Neural progenitor cell (in vitro differentiated cells): ENCODE data around the gene ADGRA3. TPM values are rescaled to one million over a fixed set of nuclear protein-coding genes. Genes with fewer than 3 reads are reported as not detected.

Experiments used
- DNase-seq: peaks from one replicate; pipeline ENCODE4 v3.0.0-alpha.2; 2016; ENCODE audit warnings: low spot score
- H2AFZ ChIP-seq: fragments of 200-600 bp; sonication (generic); replicated peaks from 2 replicates; pipeline ENCODE4 v1.6.1; 2016; ENCODE audit warnings: antibody characterized with exemption
- H3F3A ChIP-seq: fragments of 200-600 bp; sonication (generic); 2 replicates; pipeline ENCODE4 v1.6.1; 2016; ENCODE audit warnings: antibody characterized with exemption, low read depth
- H3K27ac ChIP-seq: fragments of 200-600 bp; sonication (generic); 2 replicates; pipeline ENCODE4 v1.5.1; 2016; ENCODE audit warnings: mild to moderate bottlenecking
- H3K27me3 ChIP-seq: fragments of 200-600 bp; sonication (generic); 2 replicates; pipeline ENCODE4 v1.6.1; 2016; ENCODE audit warnings: mild to moderate bottlenecking, moderate library complexity
- H3K36me3 ChIP-seq: fragments of 200-600 bp; sonication (generic); 2 replicates; pipeline ENCODE4 v1.5.1; 2016
- H3K4me1 ChIP-seq: fragments of 200-600 bp; sonication (generic); 2 replicates; pipeline ENCODE4 v1.6.1; 2016; ENCODE audit warnings: mixed run types
- H3K4me2 ChIP-seq: fragments of 200-600 bp; sonication (generic); 2 replicates; pipeline ENCODE4 v1.6.1; 2016
- H3K4me3 ChIP-seq: fragments of 200-600 bp; sonication (generic); 2 replicates; pipeline ENCODE4 v1.5.1; 2016
- H3K79me2 ChIP-seq: fragments of 200-600 bp; sonication (generic); 2 replicates; pipeline ENCODE4 v1.6.1; 2016; ENCODE audit warnings: low read depth
- H3K9ac ChIP-seq: fragments of 200-600 bp; sonication (generic); 2 replicates; pipeline ENCODE4 v1.6.1; 2016
- H3K9me3 ChIP-seq: fragments of 200-600 bp; sonication (generic); 2 replicates; pipeline ENCODE4 v1.5.1; 2016; ENCODE audit warnings: low read depth
- H4K20me1 ChIP-seq: fragments of 200-600 bp; sonication (generic); 2 replicates; pipeline ENCODE4 v1.6.1; 2016; ENCODE audit warnings: low read depth
- H3K27ac Mint-ChIP-seq: 3 replicates; pipeline ENCODE4 v1.8.0; 2021; ENCODE audit warnings: mixed read lengths
- H3K27me3 Mint-ChIP-seq: 2 replicates; pipeline ENCODE4 v1.8.0; 2022; ENCODE audit warnings: low read depth, mild to moderate bottlenecking, inconsistent platforms, moderate library complexity, mixed read lengths; ENCODE audit not compliant: insufficient read depth
- H3K36me3 Mint-ChIP-seq: 3 replicates; pipeline ENCODE4 v1.8.0; 2021; ENCODE audit warnings: mixed read lengths
- H3K4me1 Mint-ChIP-seq: 3 replicates; pipeline ENCODE4 v1.8.0; 2021; ENCODE audit warnings: mixed read lengths
- H3K4me3 Mint-ChIP-seq: 3 replicates; pipeline ENCODE4 v1.8.0; 2021; ENCODE audit warnings: mild to moderate bottlenecking, moderate library complexity, mixed read lengths
- H3K9me3 Mint-ChIP-seq: 3 replicates; pipeline ENCODE4 v1.8.0; 2020; ENCODE audit warnings: mixed read lengths
- EZH2 ChIP-seq: fragments of 200-600 bp; sonication (generic); IDR thresholded peaks from 2 replicates; pipeline ENCODE4 v1.6.1; 2017; ENCODE audit warnings: antibody characterized with exemption, mild to moderate bottlenecking, moderate library complexity
- EZH2phosphoT487 ChIP-seq: fragments of 200-600 bp; sonication (generic); IDR thresholded peaks from 2 replicates; pipeline ENCODE4 v1.6.1; 2017; ENCODE audit warnings: antibody characterized with exemption
- total RNA-seq: library from RNA; depleted of rRNA; stranded (reverse); fragments of >200 nt; gene quantifications from 2 replicates; pipeline ENCODE4 v1.2.3, GENCODE V29; 2015; ENCODE audit warnings: low replicate concordance
- TF ChIP-seq, protein P1 (sequence below): fragments of 200-600 bp; sonication (generic); IDR thresholded peaks from 2 replicates; pipeline ENCODE4 v1.5.1; 2017; ENCODE audit warnings: antibody characterized with exemption, mild to moderate bottlenecking

Gene ADGRA3
- total RNA-seq, 1 donor from 2014 or later: 87.9 TPM

DNA sequence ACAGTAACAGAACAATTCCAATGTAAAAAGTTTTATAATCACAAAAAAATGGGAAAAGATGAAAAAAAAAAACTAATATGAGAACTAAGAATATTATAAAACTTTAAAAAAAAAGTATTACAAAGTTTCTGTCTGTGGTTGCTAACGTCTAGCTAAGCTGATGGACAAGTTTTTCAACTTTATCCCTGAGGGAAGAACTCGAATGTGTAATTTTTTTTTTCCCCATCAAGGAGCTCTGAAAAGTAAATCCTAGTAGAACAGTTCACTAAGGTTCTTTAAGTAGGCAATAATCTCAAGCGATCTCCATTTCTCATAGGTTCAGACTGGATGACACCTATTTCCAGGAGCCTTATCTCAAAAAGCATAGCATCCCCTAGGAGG, 14.2 kb downstream of the ADGRA3 start:
- no peak overlapping the region for H3K4me3 Mint-ChIP-seq
- Histone ChIP-seq H3K4me2 (no peak overlapping the region), H3K27ac (no peak overlapping the region), H3K79me2 (no peaks in the 10 kb centered on the region), H4K20me1 (peaks cover 34% of the 10 kb centered on the region), H2AFZ (no peak overlapping the region), H3F3A (peaks cover 3% of the 10 kb centered on the region), H3K4me1 (peaks cover 41% of the 10 kb centered on the region), H3K9ac (no peak overlapping the region), H3K9me3 (no peaks in the 10 kb centered on the region), H3K36me3 (no peaks in the 10 kb centered on the region), H3K4me3 (no peak overlapping the region), H3K27me3 (no peaks in the 10 kb centered on the region)
- TF ChIP-seq EZH2: no peak
- TF ChIP-seq, protein P1, sequence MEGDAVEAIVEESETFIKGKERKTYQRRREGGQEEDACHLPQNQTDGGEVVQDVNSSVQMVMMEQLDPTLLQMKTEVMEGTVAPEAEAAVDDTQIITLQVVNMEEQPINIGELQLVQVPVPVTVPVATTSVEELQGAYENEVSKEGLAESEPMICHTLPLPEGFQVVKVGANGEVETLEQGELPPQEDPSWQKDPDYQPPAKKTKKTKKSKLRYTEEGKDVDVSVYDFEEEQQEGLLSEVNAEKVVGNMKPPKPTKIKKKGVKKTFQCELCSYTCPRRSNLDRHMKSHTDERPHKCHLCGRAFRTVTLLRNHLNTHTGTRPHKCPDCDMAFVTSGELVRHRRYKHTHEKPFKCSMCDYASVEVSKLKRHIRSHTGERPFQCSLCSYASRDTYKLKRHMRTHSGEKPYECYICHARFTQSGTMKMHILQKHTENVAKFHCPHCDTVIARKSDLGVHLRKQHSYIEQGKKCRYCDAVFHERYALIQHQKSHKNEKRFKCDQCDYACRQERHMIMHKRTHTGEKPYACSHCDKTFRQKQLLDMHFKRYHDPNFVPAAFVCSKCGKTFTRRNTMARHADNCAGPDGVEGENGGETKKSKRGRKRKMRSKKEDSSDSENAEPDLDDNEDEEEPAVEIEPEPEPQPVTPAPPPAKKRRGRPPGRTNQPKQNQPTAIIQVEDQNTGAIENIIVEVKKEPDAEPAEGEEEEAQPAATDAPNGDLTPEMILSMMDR: no peak
- TF ChIP-seq EZH2phosphoT487: no peak
- H3K9me3 Mint-ChIP-seq: peaks cover 70% of the 10 kb centered on the region
- no peaks in the 10 kb centered on the region for H3K4me1 Mint-ChIP-seq
- H3K27me3 Mint-ChIP-seq: peaks cover 2% of the 10 kb centered on the region
- H3K36me3 Mint-ChIP-seq: peaks cover 60% of the 10 kb centered on the region
- H3K27ac Mint-ChIP-seq: no peak overlapping the region
- DNase-seq: no peak

DNA sequence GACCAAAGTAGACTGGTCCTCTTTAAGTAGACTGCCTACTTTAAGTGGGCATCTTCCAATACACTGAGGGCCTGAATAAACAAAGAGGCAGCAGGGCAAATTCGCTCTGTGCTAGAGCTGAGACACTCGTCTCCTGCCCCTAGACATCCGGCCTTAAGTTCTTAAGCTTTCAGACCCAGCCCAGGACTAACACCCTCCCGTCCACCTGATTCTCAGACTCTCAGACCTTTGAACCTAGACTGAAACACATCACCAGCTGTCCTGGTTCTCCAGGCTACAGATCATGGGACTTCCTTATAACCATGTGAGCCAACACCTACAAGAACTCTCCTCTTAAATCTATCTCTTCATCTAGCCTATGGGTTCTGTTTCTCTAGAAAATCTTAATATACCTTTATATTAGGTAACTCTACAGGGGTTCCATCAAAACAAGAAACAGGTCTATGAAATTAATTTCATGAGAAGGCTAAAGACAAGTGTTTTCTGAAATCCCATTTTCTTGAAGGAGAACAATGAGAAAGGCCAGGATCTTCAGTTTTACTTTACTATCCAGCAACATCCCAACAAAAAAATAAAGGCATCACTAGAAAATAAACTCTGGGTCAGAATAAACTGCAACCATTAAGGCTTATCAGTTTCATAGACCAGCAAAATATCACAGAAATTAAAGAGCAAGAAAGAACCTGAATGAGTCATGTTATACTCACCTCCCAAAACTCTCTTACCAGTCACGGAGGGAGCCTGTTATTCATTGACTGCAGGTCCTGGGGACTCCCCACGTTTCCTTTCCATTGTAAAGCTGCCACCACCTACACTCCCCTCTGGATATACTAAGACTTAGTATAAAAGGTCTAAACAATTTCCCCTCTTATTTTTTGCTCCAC, 14.8 kb downstream of the ADGRA3 start:
- Histone ChIP-seq H3K27me3 (no peaks in the 10 kb centered on the region), H3K9ac (no peak overlapping the region), H3F3A (peaks cover 3% of the 10 kb centered on the region), H3K4me3 (no peak overlapping the region), H2AFZ (no peak overlapping the region), H3K36me3 (no peaks in the 10 kb centered on the region), H4K20me1 (peaks cover 33% of the 10 kb centered on the region), H3K4me1 (peaks cover 41% of the 10 kb centered on the region), H3K4me2 (no peak overlapping the region), H3K27ac (no peak overlapping the region), H3K79me2 (no peaks in the 10 kb centered on the region), H3K9me3 (no peaks in the 10 kb centered on the region)
- Mint-ChIP-seq H3K27me3 (peaks cover 2% of the 10 kb centered on the region), H3K27ac (no peak overlapping the region), H3K36me3 (peaks cover 58% of the 10 kb centered on the region), H3K4me1 (no peaks in the 10 kb centered on the region), H3K9me3 (peaks cover 68% of the 10 kb centered on the region), H3K4me3 (no peak overlapping the region)
- no peak for DNase-seq
- TF ChIP-seq, protein P1: no peak
- no peak for TF ChIP-seq EZH2
- TF ChIP-seq EZH2phosphoT487: no peak

DNA sequence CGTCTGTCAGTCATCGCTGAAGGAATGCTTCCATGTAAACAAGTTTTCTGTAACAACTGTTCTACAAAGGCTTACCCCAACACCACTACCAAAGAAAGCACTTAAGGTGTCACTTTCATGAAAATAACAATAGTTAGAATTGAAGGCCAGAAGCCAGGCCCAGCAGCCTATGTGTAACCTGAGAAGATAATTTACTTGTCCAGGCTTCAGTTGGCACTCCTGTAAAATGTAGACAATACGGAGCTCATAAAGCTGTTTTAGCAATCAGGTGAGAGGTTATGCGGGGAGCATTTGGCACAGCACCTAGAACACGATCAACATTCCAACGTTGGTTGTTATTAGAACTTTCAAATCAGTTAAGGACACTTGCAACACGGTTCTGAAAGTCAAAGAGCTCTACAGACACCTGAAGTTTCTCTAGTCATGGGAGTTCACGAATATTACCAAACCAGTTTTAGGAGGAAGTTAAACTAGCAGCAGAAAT, 15.7 kb downstream of the ADGRA3 start:
- no peak overlapping the region for H3K4me3 Mint-ChIP-seq
- Histone ChIP-seq H3K4me2 (no peak overlapping the region), H3K36me3 (no peaks in the 10 kb centered on the region), H3K4me1 (peaks cover 40% of the 10 kb centered on the region), H3K79me2 (no peaks in the 10 kb centered on the region), H3K4me3 (no peak overlapping the region), H3K9me3 (no peaks in the 10 kb centered on the region), H3K27ac (no peak overlapping the region), H2AFZ (no peak overlapping the region), H3F3A (peaks cover 3% of the 10 kb centered on the region), H4K20me1 (peaks cover 26% of the 10 kb centered on the region), H3K27me3 (no peaks in the 10 kb centered on the region), H3K9ac (no peak overlapping the region)
- no peak for DNase-seq
- H3K9me3 Mint-ChIP-seq: peaks cover 62% of the 10 kb centered on the region
- no peaks in the 10 kb centered on the region for H3K4me1 Mint-ChIP-seq
- H3K36me3 Mint-ChIP-seq: peaks cover 54% of the 10 kb centered on the region
- H3K27ac Mint-ChIP-seq: no peak overlapping the region
- TF ChIP-seq EZH2: no peak
- TF ChIP-seq, protein P1: no peak
- TF ChIP-seq EZH2phosphoT487: no peak
- H3K27me3 Mint-ChIP-seq: peaks cover 6% of the 10 kb centered on the region
